Measurements from ENCODE around the gene NPL.

DNA sequence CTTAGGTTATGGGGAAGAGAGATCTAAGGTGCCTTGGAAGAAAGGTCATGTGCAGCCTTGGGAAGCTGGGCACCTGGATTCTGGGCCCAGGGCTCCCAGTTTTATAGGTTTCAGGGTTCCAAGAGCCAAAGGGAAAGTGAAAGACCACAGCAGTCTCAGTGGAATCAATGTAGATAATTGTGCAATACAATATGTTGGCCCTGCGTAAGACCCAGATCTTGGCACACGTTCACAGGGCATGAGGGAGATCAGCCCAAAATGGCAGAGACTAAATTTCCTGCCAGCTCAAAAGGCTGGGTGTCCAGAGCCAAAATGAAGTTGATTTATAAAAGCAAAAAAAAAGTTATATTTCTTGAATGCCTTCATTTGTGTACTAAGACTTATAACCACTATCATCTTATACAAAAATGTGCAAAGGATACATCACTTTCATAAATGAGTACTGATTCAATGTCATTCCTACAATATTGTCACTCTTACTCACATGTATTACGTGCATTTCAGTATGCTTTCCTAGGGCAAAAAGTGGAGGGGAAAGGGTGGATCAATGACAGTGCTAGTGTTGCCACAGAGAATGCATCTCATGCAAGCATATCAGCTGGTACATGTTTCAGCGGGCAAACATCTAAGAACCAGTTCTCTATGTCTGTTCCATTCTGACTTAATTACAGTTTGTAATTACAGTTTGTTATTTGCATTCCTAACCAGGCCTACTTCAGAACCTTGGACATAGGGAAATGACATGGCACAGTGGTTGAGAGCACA lies 22.5 kb upstream of the NPL start:
- TF ChIP-seq, protein P1, sequence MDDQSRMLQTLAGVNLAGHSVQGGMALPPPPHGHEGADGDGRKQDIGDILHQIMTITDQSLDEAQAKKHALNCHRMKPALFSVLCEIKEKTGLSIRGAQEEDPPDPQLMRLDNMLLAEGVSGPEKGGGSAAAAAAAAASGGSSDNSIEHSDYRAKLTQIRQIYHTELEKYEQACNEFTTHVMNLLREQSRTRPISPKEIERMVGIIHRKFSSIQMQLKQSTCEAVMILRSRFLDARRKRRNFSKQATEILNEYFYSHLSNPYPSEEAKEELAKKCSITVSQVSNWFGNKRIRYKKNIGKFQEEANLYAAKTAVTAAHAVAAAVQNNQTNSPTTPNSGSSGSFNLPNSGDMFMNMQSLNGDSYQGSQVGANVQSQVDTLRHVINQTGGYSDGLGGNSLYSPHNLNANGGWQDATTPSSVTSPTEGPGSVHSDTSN (IDR thresholded peaks at IDR 0.05), result no peak
- TF ChIP-seq, protein P2, sequence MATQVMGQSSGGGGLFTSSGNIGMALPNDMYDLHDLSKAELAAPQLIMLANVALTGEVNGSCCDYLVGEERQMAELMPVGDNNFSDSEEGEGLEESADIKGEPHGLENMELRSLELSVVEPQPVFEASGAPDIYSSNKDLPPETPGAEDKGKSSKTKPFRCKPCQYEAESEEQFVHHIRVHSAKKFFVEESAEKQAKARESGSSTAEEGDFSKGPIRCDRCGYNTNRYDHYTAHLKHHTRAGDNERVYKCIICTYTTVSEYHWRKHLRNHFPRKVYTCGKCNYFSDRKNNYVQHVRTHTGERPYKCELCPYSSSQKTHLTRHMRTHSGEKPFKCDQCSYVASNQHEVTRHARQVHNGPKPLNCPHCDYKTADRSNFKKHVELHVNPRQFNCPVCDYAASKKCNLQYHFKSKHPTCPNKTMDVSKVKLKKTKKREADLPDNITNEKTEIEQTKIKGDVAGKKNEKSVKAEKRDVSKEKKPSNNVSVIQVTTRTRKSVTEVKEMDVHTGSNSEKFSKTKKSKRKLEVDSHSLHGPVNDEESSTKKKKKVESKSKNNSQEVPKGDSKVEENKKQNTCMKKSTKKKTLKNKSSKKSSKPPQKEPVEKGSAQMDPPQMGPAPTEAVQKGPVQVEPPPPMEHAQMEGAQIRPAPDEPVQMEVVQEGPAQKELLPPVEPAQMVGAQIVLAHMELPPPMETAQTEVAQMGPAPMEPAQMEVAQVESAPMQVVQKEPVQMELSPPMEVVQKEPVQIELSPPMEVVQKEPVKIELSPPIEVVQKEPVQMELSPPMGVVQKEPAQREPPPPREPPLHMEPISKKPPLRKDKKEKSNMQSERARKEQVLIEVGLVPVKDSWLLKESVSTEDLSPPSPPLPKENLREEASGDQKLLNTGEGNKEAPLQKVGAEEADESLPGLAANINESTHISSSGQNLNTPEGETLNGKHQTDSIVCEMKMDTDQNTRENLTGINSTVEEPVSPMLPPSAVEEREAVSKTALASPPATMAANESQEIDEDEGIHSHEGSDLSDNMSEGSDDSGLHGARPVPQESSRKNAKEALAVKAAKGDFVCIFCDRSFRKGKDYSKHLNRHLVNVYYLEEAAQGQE (IDR thresholded peaks at IDR 0.05), result no peak
- TF ChIP-seq RCOR1 (IDR thresholded peaks at IDR 0.05; ENCODE audit: low read depth, low read length) (no peak), NR3C1 (IDR thresholded peaks at IDR 0.05) (no peak), NPAS2 (CRISPR knock-in tag; IDR thresholded peaks at IDR 0.05; ENCODE audit: borderline replicate concordance) (no peak), SREBF2 (IDR thresholded peaks at IDR 0.05) (no peak), POLR2A (IDR thresholded peaks at IDR 0.05; ENCODE audit: low read length) (no peak), CHD2 (IDR thresholded peaks at IDR 0.05; ENCODE audit: low read length, partially characterized antibody) (no peak), CHD4 (IDR thresholded peaks at IDR 0.05; ENCODE audit: borderline replicate concordance) (no peak), EP300 (IDR thresholded peaks at IDR 0.05) (no peak), RNF2 (IDR thresholded peaks at IDR 0.05; ENCODE audit: borderline replicate concordance, low read depth) (no peak), MAFK (IDR thresholded peaks at IDR 0.05; ENCODE audit: partially characterized antibody) (no peak)
- TF ChIP-seq, protein P3, sequence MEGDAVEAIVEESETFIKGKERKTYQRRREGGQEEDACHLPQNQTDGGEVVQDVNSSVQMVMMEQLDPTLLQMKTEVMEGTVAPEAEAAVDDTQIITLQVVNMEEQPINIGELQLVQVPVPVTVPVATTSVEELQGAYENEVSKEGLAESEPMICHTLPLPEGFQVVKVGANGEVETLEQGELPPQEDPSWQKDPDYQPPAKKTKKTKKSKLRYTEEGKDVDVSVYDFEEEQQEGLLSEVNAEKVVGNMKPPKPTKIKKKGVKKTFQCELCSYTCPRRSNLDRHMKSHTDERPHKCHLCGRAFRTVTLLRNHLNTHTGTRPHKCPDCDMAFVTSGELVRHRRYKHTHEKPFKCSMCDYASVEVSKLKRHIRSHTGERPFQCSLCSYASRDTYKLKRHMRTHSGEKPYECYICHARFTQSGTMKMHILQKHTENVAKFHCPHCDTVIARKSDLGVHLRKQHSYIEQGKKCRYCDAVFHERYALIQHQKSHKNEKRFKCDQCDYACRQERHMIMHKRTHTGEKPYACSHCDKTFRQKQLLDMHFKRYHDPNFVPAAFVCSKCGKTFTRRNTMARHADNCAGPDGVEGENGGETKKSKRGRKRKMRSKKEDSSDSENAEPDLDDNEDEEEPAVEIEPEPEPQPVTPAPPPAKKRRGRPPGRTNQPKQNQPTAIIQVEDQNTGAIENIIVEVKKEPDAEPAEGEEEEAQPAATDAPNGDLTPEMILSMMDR (IDR thresholded peaks at IDR 0.05), result no peak
